GM10266 (cell line): ENCODE measurements around the gene MYH3.

Experiments
- DNase-seq: peaks from one replicate; pipeline ENCODE4 v3.0.0; 2012; ENCODE audit errors: extremely low spot score
- TF ChIP-seq, protein P1 (sequence below): IDR thresholded peaks from 2 replicates; pipeline ENCODE4 v1.5.1; 2012; ENCODE audit warnings: mild to moderate bottlenecking, low read depth; ENCODE audit not compliant: control insufficient read depth, insufficient read depth; ENCODE audit errors: missing control alignments

The MYH3 gene

DNA sequence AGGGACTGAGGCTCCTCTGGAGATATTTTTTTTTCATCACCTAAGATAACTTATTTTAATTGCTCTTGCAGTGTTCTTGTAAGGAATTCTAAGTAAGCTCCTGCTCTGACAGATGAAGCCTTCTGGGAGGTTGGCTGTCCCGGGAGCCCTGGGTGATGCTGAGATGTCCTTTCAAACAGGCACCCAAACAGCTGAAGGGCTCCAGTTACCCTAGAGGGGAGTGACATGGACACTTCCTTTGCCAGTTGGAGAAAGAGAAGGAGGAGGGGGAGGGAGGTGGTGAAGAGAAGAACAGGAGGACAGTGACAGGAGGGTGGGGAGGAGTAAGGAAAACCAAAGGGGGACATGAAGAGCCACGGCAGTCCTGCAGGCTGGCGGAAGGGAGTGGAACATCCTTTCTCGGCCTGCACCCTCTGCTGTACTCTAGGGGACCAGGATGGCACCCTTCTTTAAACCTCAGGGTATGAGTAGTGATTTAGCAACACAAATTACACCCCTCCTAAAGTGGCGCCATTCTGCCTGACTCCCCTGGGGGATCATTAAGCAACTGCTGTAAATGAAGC is 51.8 kb downstream of the MYH3 start:
- no peak for DNase-seq
- TF ChIP-seq, protein P1, sequence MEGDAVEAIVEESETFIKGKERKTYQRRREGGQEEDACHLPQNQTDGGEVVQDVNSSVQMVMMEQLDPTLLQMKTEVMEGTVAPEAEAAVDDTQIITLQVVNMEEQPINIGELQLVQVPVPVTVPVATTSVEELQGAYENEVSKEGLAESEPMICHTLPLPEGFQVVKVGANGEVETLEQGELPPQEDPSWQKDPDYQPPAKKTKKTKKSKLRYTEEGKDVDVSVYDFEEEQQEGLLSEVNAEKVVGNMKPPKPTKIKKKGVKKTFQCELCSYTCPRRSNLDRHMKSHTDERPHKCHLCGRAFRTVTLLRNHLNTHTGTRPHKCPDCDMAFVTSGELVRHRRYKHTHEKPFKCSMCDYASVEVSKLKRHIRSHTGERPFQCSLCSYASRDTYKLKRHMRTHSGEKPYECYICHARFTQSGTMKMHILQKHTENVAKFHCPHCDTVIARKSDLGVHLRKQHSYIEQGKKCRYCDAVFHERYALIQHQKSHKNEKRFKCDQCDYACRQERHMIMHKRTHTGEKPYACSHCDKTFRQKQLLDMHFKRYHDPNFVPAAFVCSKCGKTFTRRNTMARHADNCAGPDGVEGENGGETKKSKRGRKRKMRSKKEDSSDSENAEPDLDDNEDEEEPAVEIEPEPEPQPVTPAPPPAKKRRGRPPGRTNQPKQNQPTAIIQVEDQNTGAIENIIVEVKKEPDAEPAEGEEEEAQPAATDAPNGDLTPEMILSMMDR = no peak

DNA sequence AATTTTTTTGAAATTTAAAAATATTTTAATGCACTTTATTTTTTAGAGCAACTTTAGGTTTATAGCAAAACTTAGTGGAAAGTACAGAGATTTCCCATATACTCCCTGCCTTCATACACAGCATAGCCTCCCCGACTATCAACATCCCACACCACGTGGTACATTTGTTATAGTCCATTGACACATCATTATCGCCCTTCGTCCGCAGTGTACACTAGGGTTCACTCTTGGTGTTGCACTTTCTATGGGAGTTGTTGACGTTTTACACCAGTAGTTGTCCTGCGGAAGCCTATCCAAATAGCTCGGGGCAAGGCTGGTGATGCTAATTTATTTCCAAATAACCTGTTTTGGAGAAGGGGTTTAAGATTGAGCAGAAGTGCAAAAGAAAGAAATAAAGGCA is 52.6 kb downstream of the MYH3 start:
- no peak for DNase-seq
- TF ChIP-seq, protein P1 = no peak

DNA sequence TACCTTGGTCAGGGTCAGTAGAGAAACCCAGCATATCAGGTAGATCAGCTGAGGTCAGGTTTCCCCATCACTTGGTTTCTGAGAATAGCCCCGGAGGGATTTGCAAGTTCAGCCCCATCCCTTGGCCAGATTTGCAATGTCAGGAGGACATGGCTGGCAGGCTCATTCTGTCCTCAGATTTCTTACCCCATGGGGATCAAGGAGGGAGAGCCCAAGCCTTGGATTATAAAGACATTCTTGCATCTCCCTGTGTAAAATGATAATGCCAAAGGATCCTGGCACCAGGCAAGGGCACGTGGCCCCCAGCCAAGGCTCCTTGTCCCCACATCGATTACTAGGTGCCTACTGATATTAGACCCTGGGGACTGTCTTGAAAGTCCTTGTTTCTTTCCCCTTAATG is 53.2 kb downstream of the MYH3 start:
- TF ChIP-seq, protein P1 = no peak
- no peak for DNase-seq

DNA sequence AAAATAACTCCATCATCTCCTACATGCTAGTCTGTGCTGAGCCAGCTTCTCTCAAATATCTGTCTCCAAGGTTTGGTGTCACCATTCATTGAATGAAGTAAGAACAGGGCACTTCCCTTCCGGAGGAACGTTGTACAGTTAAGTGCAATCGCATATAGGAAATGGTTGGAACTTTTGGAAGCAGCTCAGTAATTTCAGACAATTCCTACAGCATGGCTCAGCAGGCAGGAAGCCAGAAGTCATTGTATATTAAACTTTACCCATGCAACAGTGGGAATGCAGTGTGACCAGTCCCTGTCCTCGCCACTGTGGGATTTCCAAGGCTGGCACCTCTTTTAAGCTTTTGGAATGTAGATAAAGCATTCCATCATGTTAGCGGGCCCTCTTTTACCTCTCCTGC is 56.5 kb downstream of the MYH3 start:
- DNase-seq = no peak
- TF ChIP-seq, protein P1 = no peak

DNA sequence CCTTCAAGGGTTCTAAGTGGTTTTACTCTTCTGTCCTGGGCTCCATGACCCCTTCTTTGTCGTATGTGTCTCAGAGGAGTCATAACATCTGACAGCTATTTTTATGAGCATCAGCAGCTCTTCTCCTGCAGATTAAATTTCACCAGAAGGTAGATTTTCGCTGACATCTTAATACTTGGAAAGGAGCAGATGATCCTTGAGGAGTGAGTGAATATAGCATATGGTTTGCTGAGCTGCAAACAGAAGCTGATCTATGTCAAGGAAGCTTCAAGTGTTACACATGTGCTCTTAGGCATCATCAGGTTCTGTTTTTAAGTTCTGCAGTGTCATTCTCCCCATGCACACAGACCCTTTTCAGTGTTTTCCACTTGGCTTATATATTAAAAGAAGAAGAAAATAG is 58.5 kb downstream of the MYH3 start:
- TF ChIP-seq, protein P1 = no peak
- no peak for DNase-seq

DNA sequence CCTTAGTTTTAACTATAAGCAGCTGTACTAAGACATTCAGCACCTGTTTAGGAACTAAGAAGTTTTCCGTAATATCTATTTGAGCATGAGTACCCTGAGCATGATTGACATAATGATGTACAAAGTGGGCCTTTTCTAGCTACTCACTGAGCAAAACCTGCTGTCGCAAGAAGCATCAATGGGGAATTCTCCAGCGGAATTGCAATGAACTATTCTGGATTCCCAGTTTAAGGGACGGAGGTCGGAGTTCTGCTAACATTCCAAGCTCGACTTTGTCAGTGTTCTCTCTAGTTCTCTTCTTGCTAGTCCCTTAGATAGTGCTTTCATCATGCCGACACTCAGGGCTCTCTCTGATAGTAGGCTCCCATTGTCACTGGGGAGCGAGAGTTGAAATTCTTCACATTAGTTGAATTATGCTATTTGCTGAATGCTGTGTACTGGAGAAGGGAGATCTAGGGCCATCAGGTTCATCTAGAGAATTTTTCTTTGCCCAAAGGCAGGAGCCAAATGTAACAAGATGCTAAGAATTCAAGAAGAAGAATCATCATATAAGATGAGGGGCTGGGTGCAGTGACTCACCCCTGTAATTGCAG is 67.5 kb downstream of the MYH3 start:
- DNase-seq = no peak
- TF ChIP-seq, protein P1 = no peak

DNA sequence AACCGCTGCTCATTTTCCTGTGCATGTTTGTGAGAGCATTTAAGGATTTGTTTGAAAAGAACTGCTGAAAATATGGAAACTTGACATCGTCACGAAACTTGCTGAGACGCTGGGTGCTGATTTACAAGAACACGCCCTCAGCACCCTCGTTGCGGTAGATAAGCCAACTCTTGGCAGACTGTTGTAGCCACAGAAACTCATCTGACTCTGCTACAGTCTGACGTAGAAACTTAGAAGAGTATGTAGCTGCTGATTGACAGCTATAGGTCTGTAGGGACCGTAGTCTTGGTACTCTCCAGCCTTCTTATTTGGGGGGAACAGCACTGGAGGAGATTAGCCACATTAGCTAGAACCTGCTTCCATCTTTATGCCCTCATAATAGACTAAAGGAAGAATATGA is 71.6 kb downstream of the MYH3 start:
- DNase-seq = no peak

More for the DNA sequence above, 71.6 kb downstream of the MYH3 start:
- TF ChIP-seq, protein P1 = no peak
